ENCODE measurements around the gene SRSF9.
"Not testable (repeated sequence)": the region's sequence is repeated elsewhere in the genome, so short reads cannot be mapped to it uniquely, and the experiment has no call there.

SRSF9 gene

DNA sequence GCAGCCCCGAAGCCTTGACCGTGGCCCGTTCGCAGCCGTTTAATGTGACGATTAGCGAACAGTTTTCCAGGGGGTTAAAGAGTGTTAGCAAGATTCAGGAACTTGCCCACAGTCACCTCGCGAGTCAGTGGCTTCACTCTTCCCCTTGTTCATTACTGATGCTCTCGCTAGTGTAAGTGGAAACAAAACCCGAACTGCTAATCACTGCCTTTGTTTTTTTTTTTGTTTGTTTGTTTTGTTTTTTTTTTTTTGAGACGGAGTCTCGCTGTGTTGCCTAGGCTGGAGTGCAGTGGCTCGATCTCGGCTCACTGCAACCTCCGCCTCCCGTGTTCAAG lies 22.7 kb downstream of the SRSF9 start:
- not testable (repeated sequence) for DNase-seq

DNA sequence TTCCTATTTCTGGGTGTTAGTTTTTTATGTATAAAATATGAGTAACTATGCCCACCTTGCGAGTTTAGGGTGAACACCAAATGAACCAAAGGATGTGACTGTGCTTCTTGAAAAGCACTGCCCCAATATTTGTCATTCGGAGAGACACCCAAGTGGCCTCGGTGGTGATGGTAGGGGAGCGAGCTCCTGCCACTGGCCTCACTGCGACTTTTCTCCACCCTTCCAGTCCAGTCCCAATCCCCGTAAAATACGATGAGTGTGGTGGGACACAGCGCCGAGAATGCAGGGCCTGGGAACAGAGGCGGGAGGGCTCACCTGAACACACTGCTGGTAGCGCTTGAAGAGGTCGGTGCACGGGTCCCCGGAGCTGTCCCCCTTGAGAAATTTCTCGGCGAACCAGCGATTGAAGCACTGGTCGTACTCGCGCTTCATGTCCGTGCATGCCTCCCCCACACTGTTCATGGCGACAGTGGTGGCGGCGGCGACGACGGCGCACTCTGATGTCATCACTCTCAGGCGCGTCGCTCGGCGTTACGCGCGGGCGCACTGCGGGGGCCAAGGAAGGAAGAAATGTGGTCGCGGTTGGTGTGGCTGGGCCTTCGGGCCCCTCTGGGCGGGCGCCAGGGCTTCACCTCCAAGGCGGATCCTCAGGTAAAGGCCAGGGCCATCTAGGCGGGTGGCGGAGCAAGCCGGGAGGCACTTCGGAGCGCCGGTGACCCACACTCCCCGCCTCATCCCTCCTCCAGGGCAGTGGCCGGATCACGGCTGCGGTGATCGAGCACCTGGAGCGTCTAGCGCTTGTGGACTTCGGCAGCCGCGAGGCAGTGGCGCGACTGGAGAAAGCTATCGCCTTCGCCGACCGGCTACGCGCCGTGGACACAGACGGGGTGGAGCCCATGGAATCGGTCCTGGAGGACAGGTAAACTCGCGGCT lies 23.4 kb downstream of the SRSF9 start, which contains the start of the genes GATC and TRIAP1:
TSS of gene GATC (plus strand) at position 534 of the 933 bp plus-strand sequence. CDS start at position 571, 37 bp downstream.
TSS of gene TRIAP1 (minus strand) at position 474 of the 933 bp plus-strand sequence. CDS start at position 462, 12 bp downstream.
- peak; percentile 95 for DNase-seq

DNA sequence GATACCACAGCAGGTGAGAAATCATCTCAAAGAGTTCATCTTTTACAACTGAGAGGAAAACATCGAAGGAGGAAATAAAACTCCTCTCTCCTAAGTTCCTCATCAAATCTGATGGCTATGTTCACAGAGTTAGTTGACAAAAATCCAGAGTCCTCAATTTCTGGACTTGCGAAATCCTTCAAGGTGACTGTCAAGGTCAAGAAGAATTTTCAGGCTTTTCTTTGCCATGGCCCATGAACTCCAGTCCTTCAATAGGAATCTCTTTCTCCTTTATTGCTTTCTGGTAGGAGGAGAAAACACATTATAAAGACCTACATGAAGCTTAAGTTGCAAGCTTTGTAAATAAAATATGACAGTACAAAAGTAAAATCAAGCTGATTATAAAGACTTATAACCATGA lies 24.9 kb downstream of the SRSF9 start:
- no peak for DNase-seq

DNA sequence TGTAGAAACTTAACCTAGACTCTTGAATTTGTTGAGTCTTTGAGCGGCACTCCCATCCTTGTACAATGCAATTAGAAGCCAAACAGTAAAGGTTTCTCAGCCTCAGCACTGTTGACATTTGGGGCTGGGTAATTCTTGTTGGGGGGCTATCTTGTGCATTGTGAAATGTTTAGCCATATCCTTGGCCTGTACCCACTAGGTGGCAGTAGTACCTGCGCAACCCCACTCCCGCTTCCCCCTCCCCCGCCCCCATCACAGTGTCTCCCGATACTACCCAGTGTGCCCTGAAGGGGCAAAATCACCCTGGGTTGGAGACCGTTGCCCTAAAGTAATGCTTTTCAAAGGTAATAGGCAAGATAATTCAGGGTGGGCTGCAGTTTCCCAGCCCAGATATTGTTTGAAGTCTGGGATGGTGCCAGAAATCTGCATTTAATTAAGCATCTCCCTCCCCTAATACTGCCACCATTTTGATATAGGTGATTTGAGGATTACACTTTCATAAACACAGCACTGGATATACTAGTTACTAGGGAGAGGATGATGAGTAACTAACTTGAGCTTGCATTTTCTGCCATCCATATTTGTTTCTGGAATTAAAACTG lies 29.8 kb downstream of the SRSF9 start:
- peak; percentile 87 for DNase-seq

DNA sequence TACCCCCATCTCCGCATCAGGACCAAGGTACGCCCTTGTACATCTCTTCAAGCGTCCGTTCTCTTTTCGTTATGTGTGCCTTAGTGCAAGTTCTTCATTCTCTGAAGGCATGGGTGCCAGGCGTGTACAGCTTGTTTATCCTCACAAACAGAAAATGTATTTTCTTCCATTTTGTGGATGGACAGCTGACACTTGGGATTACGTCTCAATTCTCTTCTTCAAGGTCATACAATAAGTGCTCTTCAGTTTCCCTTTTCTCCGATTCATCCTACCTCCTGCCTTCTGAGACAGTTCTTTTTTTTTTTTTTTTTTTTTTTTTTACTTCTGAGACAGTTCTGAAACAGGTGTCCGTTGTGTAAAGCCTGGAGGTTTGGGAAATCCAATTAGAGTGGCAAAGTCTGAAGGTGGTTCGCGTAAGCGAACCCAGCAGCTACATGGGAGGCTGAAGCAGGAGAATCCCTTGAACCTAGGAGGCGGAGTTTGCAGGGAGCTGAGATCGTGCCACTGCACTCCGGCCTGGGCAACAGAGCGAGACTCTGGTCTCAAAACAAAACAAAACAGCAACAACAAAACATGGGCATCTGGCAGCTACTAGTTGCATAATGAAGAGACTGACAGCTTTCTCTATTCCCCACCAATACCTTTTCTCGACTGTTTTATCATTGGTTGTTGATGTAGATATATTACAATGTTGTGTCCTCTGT lies 30.9 kb downstream of the SRSF9 start:
- peak; percentile 60 for DNase-seq

DNA sequence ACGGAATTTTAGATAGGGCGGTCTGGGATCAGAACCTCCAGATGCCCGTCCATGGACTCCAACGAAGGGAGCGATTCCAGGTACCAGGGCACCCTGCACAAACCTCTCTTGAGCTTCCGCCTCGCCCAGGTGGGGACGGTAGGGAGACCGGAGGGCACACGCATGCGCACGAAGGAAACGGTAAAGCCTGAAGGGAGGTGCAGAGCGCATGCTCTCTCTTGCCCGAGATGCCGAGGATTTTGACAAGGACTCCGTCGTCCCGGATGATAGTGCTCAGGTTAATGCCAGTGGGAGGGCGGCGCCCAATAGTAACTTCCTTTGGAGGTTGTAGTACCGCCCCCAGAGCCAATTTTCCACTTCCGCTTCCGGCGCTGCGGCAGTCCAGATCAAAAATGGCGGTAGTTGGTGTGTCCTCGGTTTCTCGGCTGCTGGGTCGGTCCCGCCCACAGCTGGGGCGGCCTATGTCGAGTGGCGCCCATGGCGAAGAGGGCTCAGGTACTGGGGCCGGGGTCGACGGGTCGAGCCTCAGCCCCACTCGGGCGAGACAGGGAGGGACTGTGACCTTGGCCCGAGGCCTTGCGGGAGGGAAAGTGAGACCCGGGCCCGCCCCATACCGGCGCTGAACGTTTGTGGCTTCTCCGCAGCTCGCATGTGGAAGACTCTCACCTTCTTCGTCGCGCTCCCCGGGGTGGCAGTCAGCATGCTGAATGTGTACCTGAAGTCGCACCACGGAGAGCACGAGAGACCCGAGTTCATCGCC lies 31.6 kb downstream of the SRSF9 start, which contains the start of gene COX6A1:
TSS of gene COX6A1 (plus strand) at position 379 of the 760 bp plus-strand sequence. CDS start at position 393, 14 bp downstream.
- DNase-seq = peak; percentile 100

DNA sequence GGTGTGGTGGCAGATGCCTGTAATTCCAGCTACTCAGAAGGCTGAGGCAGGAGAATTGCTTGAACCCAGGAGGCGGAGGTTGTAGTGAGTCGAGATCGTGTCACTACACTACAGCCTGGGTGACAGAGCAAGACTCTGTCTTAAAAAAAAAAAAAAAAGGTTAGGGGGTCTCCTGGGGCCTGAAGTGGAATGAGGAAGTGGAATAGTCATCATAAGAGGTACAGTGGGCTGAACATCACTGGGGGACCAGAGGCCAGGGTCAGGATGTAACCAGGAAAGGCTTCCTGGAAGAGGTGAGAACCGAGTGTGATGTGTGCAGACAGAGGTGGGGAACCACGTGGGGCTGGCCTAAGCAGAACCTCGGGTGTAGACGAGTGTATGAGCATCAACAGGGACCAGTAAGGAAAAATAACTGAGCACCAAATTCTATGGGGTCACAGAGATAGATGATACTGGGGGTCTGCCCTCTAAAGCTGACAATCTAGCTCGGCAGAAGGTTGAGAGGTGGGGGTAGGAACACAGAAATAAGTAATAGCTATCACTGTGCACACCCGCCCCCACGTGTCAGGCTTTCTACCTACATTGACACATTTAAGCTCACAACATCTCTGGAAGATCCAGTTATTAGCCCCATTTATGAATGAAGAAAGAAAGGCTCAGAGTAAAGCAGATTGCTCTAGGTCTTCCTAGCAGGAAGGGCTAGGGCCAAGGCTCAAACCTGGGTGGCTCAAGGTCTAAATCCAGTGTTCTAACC lies 36.6 kb downstream of the SRSF9 start:
- no peak for DNase-seq

DNA sequence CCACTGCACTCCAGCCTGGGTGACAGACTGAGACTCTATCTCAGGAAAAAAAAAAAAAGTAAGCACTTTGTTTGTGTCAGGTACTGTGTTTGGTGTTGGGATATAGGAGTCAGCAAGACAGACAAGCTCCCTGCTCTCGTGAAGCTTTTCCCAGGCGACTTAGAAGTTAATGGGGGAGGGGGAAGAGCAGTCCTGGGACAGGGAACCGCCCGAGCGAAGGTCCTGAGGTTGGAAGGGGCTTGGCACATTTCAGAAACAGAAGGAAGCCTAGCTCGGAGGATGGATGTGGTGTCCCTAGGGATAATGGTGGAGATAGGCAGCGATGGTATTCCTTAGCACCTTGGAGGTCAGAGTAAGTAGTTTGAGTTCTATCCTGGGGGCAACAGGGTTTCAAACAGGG lies 40.2 kb downstream of the SRSF9 start:
- DNase-seq = no peak

DNA sequence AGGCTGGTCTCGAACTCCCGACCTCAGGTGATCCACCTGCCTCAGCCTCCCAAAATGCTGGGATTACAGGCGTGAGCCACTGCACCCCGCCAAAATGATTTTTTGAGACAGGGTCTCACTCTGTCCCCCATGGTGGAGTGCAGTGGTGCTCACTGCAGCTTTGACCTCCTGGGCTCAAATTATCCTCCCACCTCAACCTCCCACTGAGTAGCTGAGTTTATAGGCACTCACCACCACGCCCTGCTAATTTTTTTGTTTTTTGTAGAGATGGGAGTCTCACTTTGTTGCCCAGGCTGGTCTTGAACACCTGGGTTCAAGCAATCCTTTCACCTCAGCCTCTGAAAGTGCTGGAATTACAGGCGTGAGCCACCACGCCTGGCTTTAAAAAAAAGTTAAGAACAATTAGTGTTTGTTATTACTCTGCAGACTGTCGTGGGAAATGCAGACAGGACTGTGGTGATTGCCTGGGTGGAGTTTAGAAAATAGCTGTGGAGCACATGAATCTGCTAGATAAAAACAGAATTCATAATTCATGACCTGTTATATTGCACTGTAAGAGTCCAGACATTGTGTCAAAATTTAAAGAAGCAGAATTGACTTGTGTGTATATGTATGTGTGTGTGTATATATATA lies 40.8 kb downstream of the SRSF9 start:
- no peak for DNase-seq

DNA sequence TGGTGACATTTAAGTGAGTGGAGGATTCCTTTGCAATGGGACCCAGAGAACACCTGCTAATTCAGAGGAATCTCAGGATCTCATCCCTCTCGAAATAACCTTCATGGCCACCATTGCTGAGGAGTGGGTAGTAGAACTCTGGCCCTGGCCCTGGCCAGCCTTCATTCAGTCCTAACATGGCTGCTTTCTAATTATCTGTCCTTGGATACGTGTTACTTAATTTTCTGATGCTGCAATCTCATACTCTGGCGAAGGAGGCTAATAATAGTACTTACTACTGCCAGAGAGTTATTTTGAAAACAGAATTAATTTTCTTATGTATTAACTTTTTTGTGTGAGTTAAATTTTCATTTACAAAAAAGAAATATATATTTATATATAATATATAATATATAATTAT lies 43.8 kb downstream of the SRSF9 start:
- no peak for DNase-seq

DNA sequence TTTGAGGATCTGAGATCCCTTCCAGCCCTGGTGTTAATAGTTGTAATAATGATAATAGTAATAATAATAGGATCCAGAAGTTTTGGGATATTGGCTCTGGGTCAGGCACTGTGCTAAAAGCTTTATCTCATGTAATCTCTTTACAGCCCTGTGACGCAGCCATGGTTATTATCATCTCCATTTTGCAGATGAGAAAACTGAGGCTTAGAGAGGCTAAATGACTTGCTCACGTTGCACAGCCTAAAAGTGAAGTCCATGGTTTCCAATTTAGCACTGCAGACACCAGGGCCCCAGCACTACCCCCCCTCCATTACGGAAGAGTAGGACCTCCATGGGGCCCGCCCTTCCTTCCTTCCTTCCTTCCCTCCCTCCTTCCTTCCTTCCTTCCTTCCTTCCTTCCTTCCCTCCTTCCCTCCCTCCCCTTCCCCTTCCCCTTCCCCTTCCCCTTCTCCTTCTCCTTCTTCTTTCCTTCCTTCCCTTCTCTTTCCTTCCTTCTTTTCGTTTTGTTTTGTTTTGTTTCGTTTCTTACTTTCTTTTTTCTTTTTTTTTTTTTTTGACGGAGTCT lies 46.6 kb downstream of the SRSF9 start:
- DNase-seq = no peak

DNA sequence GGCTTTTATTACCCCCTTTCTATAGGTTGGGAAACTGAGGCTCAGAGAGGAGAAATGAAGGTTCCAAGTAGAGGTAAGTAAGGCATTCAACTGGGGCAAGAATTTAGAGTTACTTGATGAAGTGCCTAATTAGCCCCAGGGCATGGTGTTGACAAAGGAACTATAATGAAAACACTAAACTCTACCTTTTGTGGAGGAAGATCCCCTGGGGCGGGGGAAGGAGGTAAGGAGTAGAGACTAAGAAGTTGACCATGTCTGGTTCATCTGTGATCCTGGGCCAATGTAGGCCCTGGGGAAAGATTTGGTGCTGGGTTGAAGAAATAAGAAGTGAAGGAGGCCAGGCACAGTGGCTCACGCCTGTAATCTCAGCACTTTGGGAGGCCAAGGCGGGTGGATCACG lies 47.8 kb downstream of the SRSF9 start:
- DNase-seq = no peak

DNA sequence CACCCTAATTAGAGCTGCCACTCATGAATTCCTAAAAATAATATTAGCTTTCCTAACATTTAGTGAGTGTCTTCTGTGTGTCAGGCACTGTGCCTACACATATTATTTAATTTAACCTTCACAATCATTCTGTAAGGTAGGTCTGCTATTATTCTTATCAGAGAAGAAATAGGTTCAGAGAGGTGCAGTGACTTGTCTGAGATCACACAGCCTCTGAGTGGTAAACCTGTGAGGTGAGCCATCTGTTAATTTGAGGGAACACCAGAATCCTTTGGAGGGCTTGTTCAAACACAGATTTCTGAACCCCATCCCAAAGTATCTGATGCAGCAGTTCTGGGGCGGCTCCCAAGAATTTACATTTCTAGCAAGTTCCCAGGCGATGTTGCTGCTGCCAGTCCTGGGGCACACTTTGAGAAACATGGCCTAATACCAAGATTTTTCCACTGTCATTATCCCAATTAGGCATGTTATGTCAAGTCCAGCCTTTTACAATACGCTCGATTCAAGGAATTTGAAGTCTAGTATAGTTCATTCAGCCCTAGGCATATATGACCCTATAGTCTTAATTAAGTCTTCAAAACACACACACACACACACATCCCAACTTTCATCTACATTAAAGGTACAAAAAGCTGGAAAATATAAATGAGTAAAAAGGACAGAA lies 51.5 kb downstream of the SRSF9 start:
- DNase-seq = no peak

DNA sequence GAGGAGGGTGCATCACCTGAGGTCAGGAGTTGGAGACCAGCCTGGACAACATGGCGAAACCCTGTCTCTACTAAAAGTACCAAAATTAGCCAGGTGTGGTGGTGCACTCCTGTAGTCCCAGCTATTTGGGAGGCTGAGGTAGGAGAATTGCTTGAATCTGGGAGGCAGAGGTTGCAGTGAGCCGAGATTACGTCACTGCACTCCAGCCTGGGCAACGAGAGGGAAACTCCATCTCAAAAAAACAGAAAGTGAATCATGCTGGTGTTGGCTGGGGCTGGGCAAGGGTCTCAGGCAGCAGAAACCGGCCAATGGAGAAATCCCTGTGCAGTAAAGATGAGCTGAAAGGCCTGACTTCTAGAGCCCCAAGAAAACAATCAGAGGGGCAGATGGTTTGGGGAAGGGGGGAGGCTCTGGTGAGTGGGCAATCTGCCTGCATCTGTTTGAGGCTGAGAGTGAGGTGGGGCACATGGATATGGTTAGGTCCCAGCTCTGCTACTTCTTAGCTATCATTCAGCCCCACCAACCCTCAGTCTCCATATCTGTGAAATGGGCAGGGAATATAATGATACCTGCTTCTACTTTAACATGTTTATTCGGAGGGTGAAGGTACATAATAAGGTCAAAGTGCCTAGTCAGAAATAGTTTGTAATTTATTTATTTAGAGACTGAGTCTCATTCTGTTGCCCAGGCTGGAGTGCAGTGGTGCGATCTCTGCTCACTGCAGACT lies 52.9 kb downstream of the SRSF9 start:
- DNase-seq = no peak

DNA sequence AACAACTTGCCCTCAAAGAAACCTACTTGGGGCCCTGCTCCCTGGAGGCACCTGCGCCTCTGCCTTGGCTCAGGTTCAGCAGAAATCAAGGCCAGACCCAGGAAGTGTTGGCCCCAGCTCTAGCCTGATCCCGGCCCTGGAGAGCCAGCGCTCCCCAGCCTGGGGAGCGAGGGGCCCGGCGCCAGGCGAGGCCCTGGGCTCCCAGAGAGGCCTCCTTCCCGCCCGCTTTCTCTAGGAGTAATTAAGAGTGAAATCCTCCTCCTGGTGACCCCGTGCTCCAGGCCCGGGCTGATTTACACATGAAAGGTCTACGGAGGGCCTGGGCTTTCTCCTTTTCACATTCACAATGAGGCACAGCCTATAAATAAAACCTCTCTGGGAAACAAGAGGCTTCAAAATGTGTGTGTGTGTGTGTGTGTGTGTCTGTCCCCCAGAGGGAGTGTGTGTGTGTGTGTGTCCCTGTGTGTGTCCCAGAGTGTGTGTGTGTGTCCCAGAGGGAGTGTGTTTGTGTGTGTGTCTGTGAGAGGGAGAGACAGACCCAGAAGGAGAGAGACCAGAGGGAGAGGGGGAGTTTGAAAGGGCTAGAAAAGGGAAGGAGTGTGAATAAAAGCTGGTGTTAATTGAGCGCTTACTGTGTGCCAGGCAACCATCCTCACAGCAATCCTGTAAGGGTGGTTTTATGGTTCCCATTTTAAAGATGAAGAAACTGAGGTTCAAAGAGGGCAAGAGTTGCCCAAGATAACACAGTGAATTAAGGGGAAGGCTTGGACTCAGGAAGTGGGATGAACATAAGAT lies 55.5 kb downstream of the SRSF9 start:
- DNase-seq = no peak

DNA sequence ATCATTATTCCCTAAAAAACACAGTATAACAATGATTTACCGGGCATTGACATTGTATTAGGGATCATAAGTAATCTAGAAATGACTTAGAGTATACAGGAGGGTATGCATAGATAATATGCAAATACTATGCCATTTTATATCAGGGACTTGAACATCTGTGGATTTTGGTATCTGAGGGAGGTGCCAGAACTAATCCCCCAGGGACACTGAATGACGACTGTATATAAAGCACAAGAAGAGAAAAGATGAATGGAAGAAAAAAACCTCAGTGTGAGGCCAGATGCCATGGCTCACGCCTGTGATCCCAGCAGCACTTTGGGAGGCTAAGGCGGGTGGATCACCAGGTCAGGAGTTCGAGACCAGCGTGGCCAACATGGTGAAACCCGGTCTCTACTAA lies 57.1 kb downstream of the SRSF9 start:
- DNase-seq = no peak

Data from DMS53 (cell line).